Gastrocnemius medialis (tissue), 4 donors: ENCODE data around the gene PLCG2.

Experiments
- POLR2A ChIP-seq, 2 donors: fragments of 450-650 bp; IDR thresholded peaks; one replicate each; pipeline ENCODE4 v1.6.1; 2017; ENCODE audit warnings: antibody characterized with exemption in 2 of 2, mild to moderate bottlenecking in 2 of 2, moderate library complexity in 2 of 2
- TF ChIP-seq, protein P1 (sequence below), 5 experiments: fragments of 450-650 bp in 3 of 5; fragments of 200-600 bp in 2 of 5; sonication (generic) in 2 of 5; IDR thresholded peaks in 4 of 5; conservative IDR thresholded peaks in 1 of 5; 1 replicate in 4 of 5; 2 replicates in 1 of 5; pipeline ENCODE4 v1.5.1; 2016 to 2019; ENCODE audit warnings: antibody characterized with exemption in 5 of 5, mild to moderate bottlenecking in 3 of 5, moderate library complexity in 3 of 5

DNA sequence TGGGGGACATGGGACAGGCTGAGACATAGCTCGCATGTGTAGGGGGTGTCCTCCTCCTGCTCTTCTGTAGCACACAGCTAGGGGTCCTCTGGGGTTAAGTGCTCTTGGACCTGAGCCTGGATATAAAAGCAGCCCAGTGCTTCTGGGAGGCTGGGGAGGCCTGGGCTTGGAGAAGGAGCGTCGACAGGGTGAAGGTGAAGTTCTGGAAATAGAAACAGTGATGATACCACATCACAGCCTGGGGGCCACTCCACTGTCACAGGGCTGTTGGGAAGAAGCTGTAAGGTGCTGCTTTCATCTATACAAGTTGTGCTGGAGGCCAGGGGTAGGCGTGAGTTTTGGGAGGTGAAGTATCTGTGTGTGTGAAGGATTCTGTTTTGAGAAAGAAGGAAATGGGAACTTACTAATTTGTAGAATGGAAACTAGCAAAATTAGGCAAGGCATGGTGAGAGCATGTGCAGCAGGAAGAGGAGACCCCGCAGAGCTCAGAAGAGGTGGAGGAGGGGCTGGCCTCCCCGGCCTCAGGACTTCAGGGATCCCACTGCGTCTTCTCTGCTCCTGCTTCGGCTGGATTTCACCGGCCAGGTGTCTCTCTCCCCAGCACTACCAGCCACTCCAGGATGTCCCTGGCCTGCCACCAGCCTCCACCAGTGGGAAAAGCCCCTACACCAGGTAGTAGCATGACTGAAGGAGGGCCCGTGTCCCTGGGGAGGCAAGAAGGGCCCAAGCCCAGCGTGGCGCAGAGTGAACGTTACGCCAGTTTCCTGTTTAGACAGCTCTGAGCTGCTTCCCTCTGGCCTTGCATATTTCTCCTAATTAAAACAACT lies 19.4 kb downstream of the PLCG2 start:
- TF ChIP-seq, protein P1, sequence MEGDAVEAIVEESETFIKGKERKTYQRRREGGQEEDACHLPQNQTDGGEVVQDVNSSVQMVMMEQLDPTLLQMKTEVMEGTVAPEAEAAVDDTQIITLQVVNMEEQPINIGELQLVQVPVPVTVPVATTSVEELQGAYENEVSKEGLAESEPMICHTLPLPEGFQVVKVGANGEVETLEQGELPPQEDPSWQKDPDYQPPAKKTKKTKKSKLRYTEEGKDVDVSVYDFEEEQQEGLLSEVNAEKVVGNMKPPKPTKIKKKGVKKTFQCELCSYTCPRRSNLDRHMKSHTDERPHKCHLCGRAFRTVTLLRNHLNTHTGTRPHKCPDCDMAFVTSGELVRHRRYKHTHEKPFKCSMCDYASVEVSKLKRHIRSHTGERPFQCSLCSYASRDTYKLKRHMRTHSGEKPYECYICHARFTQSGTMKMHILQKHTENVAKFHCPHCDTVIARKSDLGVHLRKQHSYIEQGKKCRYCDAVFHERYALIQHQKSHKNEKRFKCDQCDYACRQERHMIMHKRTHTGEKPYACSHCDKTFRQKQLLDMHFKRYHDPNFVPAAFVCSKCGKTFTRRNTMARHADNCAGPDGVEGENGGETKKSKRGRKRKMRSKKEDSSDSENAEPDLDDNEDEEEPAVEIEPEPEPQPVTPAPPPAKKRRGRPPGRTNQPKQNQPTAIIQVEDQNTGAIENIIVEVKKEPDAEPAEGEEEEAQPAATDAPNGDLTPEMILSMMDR (IDR thresholded peaks at IDR 0.05 in 4 of 5, conservative IDR thresholded peaks at IDR 0.05 in 1 of 5) = no peak
- no peak for TF ChIP-seq POLR2A (IDR thresholded peaks at IDR 0.05)
